Hippocampal formation (tissue), 2 donors: ENCODE data around the gene RET.

Experiments
- DNase-seq, 2 donors: peaks; one replicate each; lab custom pipeline; 2025; lab: John Stamatoyannopoulos, UW

The RET gene

GRCh38 chr10:43044961-43045621 is 31.8 kb upstream of the RET start:
- no peak for DNase-seq

GRCh38 chr10:43045631-43046287 is 31.1 kb upstream of the RET start:
- DNase-seq = no peak

- no peak for DNase-seq
Measured at GRCh38 chr10:43046288-43046991, 30.4 kb upstream of the RET start.

GRCh38 chr10:43047288-43047970 is 29.4 kb upstream of the RET start:
- DNase-seq = no peak

- no peak for DNase-seq
Measured at GRCh38 chr10:43048301-43049051, 28.4 kb upstream of the RET start.

GRCh38 chr10:43049081-43049551 is 27.8 kb upstream of the RET start:
- no peak for DNase-seq

GRCh38 chr10:43050011-43050410 is 26.9 kb upstream of the RET start:
- no peak for DNase-seq

- no peak for DNase-seq
Measured at GRCh38 chr10:43053825-43054224, 23.0 kb upstream of the RET start.

GRCh38 chr10:43054593-43054992 is 22.3 kb upstream of the RET start:
- no peak for DNase-seq

GRCh38 chr10:43055217-43055616 is 21.7 kb upstream of the RET start:
- no peak for DNase-seq

- DNase-seq = no peak
Measured at GRCh38 chr10:43055991-43056567, 20.8 kb upstream of the RET start.

GRCh38 chr10:43056568-43057011 is 20.3 kb upstream of the RET start:
- no peak for DNase-seq

- DNase-seq = no peak
Measured at GRCh38 chr10:43057231-43057711, 19.6 kb upstream of the RET start.

- no peak for DNase-seq
Measured at GRCh38 chr10:43057831-43058340, 19.0 kb upstream of the RET start.

GRCh38 chr10:43058716-43059335 is 18.0 kb upstream of the RET start:
- DNase-seq = no peak

GRCh38 chr10:43059336-43059720 is 17.5 kb upstream of the RET start:
- no peak for DNase-seq

GRCh38 chr10:43059828-43060227 is 17.0 kb upstream of the RET start:
- no peak for DNase-seq

- no peak for DNase-seq
Measured at GRCh38 chr10:43060291-43060690, 16.6 kb upstream of the RET start.

- DNase-seq = no peak
Measured at GRCh38 chr10:43061331-43061730, 15.5 kb upstream of the RET start.

- DNase-seq = no peak
Measured at GRCh38 chr10:43061760-43062159, 15.1 kb upstream of the RET start.
